GM12878 (cell line): ENCODE data around the gene MGAT4C. TPM values are rescaled to one million over a fixed set of nuclear protein-coding genes. Genes with fewer than 3 reads are reported as not detected.

Source experiments
- ATAC-seq: fragments of 200-7000 bp; cut with Tn5 transposase; 3 replicates; pipeline ENCODE4 v1.9.1; 2020; ENCODE audit warnings: mild to moderate bottlenecking, moderate library complexity
- BruUV-seq: library from RNA; stranded (reverse); fragments of 400-500 nt; replicated peaks from 2 replicates; lab custom pipeline; 2021; lab: Mats Ljungman, UMichigan
- CTCF ChIA-PET: fragments of 300-600 bp; sonication (Branson Sonifier 250); formaldehyde crosslinking; extraction: SDS; loops from one replicate; lab custom pipeline; 2021; ENCODE audit warnings: inconsistent platforms; lab: Yijun Ruan, JAX
- POLR2A ChIA-PET: fragments of 350-600 bp; formaldehyde crosslinking; extraction: SDS; loops from one replicate; lab custom pipeline; 2021; ENCODE audit warnings: inconsistent platforms; lab: Charles Lee
- RAD21 ChIA-PET: fragments of 300-600 bp; sonication (Branson Sonifier 250); formaldehyde crosslinking; loops from one replicate; lab custom pipeline; 2023; ENCODE audit warnings: antibody characterized with exemption; ENCODE audit not compliant: unreplicated experiment; lab: Charles Lee
- SMC1A ChIA-PET: fragments of 300-600 bp; sonication (Branson Sonifier 250); formaldehyde crosslinking; loops from one replicate; lab custom pipeline; 2023; ENCODE audit not compliant: unreplicated experiment, uncharacterized antibody; lab: Charles Lee
- DNase-seq: peaks from one replicate; pipeline ENCODE4 v3.0.0-alpha.2; 2011; ENCODE audit warnings: low read depth, low spot score
- FAIRE-seq: peaks from 3 replicates; lab custom pipeline; 2011; peaks lifted over from hg19 to GRCh38; lab: Jason Lieb, UNC
- H2AFZ ChIP-seq: 2 replicates; pipeline ENCODE4 v1.6.0; 2011; ENCODE audit warnings: low read depth, low read length, control low read depth; ENCODE audit not compliant: control insufficient read depth
- H3K27ac ChIP-seq: 2 replicates; pipeline ENCODE4 v1.5.1; 2011; ENCODE audit warnings: control low read depth; ENCODE audit not compliant: control insufficient read depth, insufficient read depth
- H3K27me3 ChIP-seq, 2 experiments: replicated peaks in 1 of 2; 2 replicates each; pipeline versions ENCODE4 v1.6.0 to v1.6.1; 2011; ENCODE audit warnings: low read length in 1 of 2; ENCODE audit not compliant: control insufficient read depth in 2 of 2, insufficient read depth in 2 of 2
- H3K36me3 ChIP-seq, 2 experiments: 2 replicates each; pipeline ENCODE4 v1.5.1; 2011; ENCODE audit warnings: low read length in 1 of 2; ENCODE audit not compliant: control insufficient read depth in 2 of 2, insufficient read depth in 2 of 2
- H3K4me1 ChIP-seq: 2 replicates; pipeline ENCODE4 v1.6.1; 2011; ENCODE audit warnings: mild to moderate bottlenecking, low read length, moderate library complexity, mixed read lengths; ENCODE audit not compliant: control insufficient read depth, insufficient read depth
- H3K4me2 ChIP-seq: 2 replicates; pipeline ENCODE4 v1.6.0; 2011; ENCODE audit warnings: control low read depth; ENCODE audit not compliant: control insufficient read depth, insufficient read depth
- H3K4me3 ChIP-seq: fragments of 200-600 bp; sonication (generic); 2 replicates; pipeline ENCODE4 v1.5.1; 2016
- H3K79me2 ChIP-seq: 2 replicates; pipeline ENCODE4 v1.6.0; 2011; ENCODE audit warnings: low read length; ENCODE audit not compliant: control insufficient read depth, insufficient read depth
- H3K9ac ChIP-seq: 2 replicates; pipeline ENCODE4 v1.8.0; 2011; ENCODE audit warnings: low read length, control low read depth, mixed read lengths; ENCODE audit not compliant: control insufficient read depth, insufficient read depth
- H3K9me3 ChIP-seq: replicated peaks from 3 replicates; pipeline ENCODE4 v1.5.1; 2011; ENCODE audit warnings: mild to moderate bottlenecking, low read length; ENCODE audit not compliant: control insufficient read depth, insufficient read depth
- H4K20me1 ChIP-seq: 2 replicates; pipeline ENCODE4 v1.6.0; 2011; ENCODE audit not compliant: control insufficient read depth, insufficient read depth
- CHD1 ChIP-seq: IDR thresholded peaks from 2 replicates; pipeline ENCODE4 v1.6.1; 2012; ENCODE audit warnings: low read depth, low read length, improper control_type of control experiment
- EED ChIP-seq: sonication (generic); IDR thresholded peaks from 2 replicates; pipeline ENCODE4 v1.6.1; 2016; ENCODE audit warnings: antibody characterized with exemption, low read depth
- EP300 ChIP-seq, 2 experiments: fragments of 150-350 bp in 1 of 2; IDR thresholded peaks; 2 replicates each; pipeline ENCODE4 v1.6.1; 2011 to 2012; ENCODE audit warnings: low read depth in 2 of 2, low read length in 2 of 2, borderline replicate concordance in 1 of 2, improper control_type of control experiment in 1 of 2, inconsistent platforms in 1 of 2; ENCODE audit not compliant: control insufficient read depth in 1 of 2
- LARP7 ChIP-seq: fragments of 450-650 bp; IDR thresholded peaks from 2 replicates; pipeline ENCODE4 v1.6.1; 2017; ENCODE audit warnings: mild to moderate bottlenecking
- NRF1 ChIP-seq: conservative IDR thresholded peaks from 2 replicates; pipeline ENCODE4 v1.6.1; 2011; ENCODE audit warnings: mild to moderate bottlenecking, low read depth, low read length, improper control_type of control experiment
- POU2F2 ChIP-seq: IDR thresholded peaks from 3 replicates; pipeline ENCODE4 v1.6.1; 2011; ENCODE audit warnings: low read depth, mild to moderate bottlenecking, low read length, borderline replicate concordance
- RBBP5 ChIP-seq: fragments of 200-600 bp; sonication (generic); conservative IDR thresholded peaks from 2 replicates; pipeline ENCODE4 v1.6.1; 2016
- RUNX3 ChIP-seq: IDR thresholded peaks from 2 replicates; pipeline ENCODE4 v1.6.1; 2012; ENCODE audit warnings: low read length, inconsistent platforms
- TCF12 ChIP-seq: IDR thresholded peaks from 2 replicates; pipeline ENCODE4 v1.6.1; 2011; ENCODE audit warnings: low read depth, mild to moderate bottlenecking, low read length
- TCF7 ChIP-seq: IDR thresholded peaks from 2 replicates; pipeline ENCODE4 v1.6.1; 2014; ENCODE audit warnings: antibody characterized with exemption, borderline replicate concordance
- YY1 ChIP-seq: IDR thresholded peaks from 2 replicates; pipeline ENCODE4 v1.6.1; 2011; ENCODE audit warnings: low read depth, mild to moderate bottlenecking, low read length
- ZSCAN29 ChIP-seq: fragments of 450-650 bp; IDR thresholded peaks from 2 replicates; pipeline ENCODE4 v1.6.1; 2017; ENCODE audit warnings: mild to moderate bottlenecking, moderate library complexity
- WGBS: methylation state at CpG from one replicate; pipeline ENCODE4 v1.1.6; 2016; ENCODE audit warnings: low lambda C conversion rate; ENCODE audit not compliant: insufficient replicate concordance, insufficient coverage; ENCODE audit errors: missing lambda C conversion rate; 5-methylcytosine and 5-hydroxymethylcytosine counted together
- in situ Hi-C: fragments of 300-500 bp; cut with MboI; formaldehyde crosslinking; loops from 9 replicates; pipeline ENCODE4 v1.14.3; 2018; ENCODE audit warnings: mixed read lengths
- intact Hi-C: fragments of 100-400 bp; cut with micrococcal nuclease; formaldehyde crosslinking; loops from one replicate; pipeline ENCODE4 v1.14.2; 2022; ENCODE audit not compliant: unreplicated experiment
- polyA plus RNA-seq, 11 experiments: library from polyadenylated mRNA; depleted of rRNA in 4 of 11; unstranded in 6 of 11; stranded (reverse) in 5 of 11; fragments of >200 nt; fragmentation: Nextera tagmentation in 4 of 11; fragmentation: Illumina TruSeq in 1 of 11; extraction: Ambion mirVana in 4 of 11; extraction: Trizol in 1 of 11; gene quantifications; 1 replicate in 1 of 11; 2 replicates in 10 of 11; pipeline versions ENCODE4 v1.2.1 to v1.2.3, GENCODE V29; 2011 to 2016; ENCODE audit warnings: inconsistent platforms in 2 of 11, missing spikeins in 2 of 11, low read depth in 1 of 11
- total RNA-seq, 4 experiments: library from RNA; depleted of rRNA in 3 of 4; stranded (reverse); fragments of >200 nt in 3 of 4; fragmentation: Illumina TruSeq in 1 of 4; extraction: Trizol in 1 of 4; gene quantifications; 2 replicates each; pipeline versions ENCODE4 v1.2.1 to v1.2.3, GENCODE V29; 2013 to 2021
- TF ChIP-seq, protein P1 (sequence below): fragments of 450-650 bp; IDR thresholded peaks from 2 replicates; pipeline ENCODE4 v1.6.1; 2017; ENCODE audit warnings: mild to moderate bottlenecking, moderate library complexity
- TF ChIP-seq, protein P2 (sequence below): fragments of 150-350 bp; IDR thresholded peaks from 2 replicates; pipeline ENCODE4 v1.6.1; 2014; ENCODE audit warnings: mild to moderate bottlenecking, low read depth, low read length
- TF ChIP-seq, protein P3 (sequence below): fragments of 450-650 bp; formaldehyde crosslinking; IDR thresholded peaks from 2 replicates; pipeline ENCODE4 v1.4.0; 2020; ENCODE audit warnings: mild to moderate bottlenecking, moderate library complexity

MGAT4C gene
- total and polyA plus RNA-seq, 10 of the 15 experiments (the other 5 are each of a cell fraction or from before 2014, with no cell fraction given), result not detected

DNA sequence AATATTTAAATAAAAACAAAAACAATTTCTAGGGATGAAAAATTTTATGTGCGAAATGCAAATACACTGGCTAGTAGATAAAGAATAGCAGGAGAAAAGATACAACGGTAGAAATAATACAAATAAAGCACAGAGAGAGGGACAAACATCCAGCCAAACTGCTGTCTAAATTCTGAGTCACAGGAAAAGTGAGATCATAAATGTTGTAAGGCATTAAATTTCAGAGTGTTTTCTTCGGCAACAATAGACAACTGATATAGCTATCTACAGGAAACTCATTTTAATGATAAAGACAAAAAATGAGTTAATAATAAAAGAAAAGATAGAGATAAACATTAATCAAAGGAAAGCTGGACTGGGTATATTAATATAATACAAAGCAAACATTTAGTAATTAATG, 259.9 kb downstream of the MGAT4C start (continued):
- TF ChIP-seq, protein P1, sequence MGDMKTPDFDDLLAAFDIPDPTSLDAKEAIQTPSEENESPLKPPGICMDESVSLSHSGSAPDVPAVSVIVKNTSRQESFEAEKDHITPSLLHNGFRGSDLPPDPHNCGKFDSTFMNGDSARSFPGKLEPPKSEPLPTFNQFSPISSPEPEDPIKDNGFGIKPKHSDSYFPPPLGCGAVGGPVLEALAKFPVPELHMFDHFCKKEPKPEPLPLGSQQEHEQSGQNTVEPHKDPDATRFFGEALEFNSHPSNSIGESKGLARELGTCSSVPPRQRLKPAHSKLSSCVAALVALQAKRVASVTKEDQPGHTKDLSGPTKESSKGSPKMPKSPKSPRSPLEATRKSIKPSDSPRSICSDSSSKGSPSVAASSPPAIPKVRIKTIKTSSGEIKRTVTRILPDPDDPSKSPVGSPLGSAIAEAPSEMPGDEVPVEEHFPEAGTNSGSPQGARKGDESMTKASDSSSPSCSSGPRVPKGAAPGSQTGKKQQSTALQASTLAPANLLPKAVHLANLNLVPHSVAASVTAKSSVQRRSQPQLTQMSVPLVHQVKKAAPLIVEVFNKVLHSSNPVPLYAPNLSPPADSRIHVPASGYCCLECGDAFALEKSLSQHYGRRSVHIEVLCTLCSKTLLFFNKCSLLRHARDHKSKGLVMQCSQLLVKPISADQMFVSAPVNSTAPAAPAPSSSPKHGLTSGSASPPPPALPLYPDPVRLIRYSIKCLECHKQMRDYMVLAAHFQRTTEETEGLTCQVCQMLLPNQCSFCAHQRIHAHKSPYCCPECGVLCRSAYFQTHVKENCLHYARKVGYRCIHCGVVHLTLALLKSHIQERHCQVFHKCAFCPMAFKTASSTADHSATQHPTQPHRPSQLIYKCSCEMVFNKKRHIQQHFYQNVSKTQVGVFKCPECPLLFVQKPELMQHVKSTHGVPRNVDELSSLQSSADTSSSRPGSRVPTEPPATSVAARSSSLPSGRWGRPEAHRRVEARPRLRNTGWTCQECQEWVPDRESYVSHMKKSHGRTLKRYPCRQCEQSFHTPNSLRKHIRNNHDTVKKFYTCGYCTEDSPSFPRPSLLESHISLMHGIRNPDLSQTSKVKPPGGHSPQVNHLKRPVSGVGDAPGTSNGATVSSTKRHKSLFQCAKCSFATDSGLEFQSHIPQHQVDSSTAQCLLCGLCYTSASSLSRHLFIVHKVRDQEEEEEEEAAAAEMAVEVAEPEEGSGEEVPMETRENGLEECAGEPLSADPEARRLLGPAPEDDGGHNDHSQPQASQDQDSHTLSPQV, result no peak
- TF ChIP-seq EP300 (IDR thresholded peaks at IDR 0.05; ENCODE audit: borderline replicate concordance in 1 of 2, control insufficient read depth in 1 of 2, low read depth in 2 of 2, low read length in 2 of 2) (no peak), ZSCAN29 (no peak), CHD1 (no peak), EED (no peak), RUNX3 (no peak), RBBP5 (no peak)
- TF ChIP-seq, protein P2, sequence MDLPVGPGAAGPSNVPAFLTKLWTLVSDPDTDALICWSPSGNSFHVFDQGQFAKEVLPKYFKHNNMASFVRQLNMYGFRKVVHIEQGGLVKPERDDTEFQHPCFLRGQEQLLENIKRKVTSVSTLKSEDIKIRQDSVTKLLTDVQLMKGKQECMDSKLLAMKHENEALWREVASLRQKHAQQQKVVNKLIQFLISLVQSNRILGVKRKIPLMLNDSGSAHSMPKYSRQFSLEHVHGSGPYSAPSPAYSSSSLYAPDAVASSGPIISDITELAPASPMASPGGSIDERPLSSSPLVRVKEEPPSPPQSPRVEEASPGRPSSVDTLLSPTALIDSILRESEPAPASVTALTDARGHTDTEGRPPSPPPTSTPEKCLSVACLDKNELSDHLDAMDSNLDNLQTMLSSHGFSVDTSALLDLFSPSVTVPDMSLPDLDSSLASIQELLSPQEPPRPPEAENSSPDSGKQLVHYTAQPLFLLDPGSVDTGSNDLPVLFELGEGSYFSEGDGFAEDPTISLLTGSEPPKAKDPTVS, result no peak

DNA sequence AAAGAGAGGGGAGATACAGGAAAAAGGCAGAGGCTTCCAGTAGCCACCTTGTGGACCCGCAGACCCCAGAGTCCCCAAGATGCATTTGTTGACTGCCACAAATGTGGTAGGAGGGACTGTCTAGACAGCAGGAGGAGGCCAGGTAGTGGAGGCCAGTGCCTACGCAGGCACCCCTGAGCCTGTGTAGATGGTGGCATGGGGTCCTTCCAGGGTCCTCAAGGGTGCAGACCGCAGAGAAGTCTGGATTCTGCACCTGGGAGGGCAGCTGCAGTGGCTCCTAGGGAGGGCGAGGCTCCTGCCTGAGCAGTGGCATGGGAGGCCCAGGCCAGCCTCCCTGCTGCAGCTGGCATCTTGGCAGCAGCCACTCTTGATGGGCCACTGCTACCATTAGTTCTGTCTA, 262.4 kb downstream of the MGAT4C start:
- no peaks in the 10 kb centered on the region for H3K9me3 ChIP-seq
- in situ Hi-C loops (no loop called here), intact Hi-C loops (no loop called here)
- ATAC-seq (no peak), DNase-seq (no peak), FAIRE-seq (no peak)
- H3K4me2 ChIP-seq, result no peak overlapping the region
- ChIA-PET RAD21 (no interaction called here), CTCF (no interaction called here), SMC1A (no interaction called here), POLR2A (no interaction called here)
- H3K4me3 ChIP-seq, result no peak overlapping the region
- H3K36me3 ChIP-seq, result no peaks in the 10 kb centered on the region
- no TSS peak for BruUV-seq
- H3K4me1 ChIP-seq, result no peaks in the 10 kb centered on the region
- no peaks in the 10 kb centered on the region for H4K20me1 ChIP-seq
- no peaks in the 10 kb centered on the region for H3K27me3 ChIP-seq
- H3K9ac ChIP-seq, result no peak overlapping the region
- no peak overlapping the region for H3K27ac ChIP-seq
- H3K79me2 ChIP-seq, result no peaks in the 10 kb centered on the region
- H2AFZ ChIP-seq, result no peak overlapping the region
- 12% methylated on average over 4 of the region's 4 CpGs for WGBS
- TF ChIP-seq TCF12 (no peak), YY1 (no peak), NRF1 (no peak), LARP7 (no peak), POU2F2 (no peak), TCF7 (no peak)
- TF ChIP-seq, protein P3, sequence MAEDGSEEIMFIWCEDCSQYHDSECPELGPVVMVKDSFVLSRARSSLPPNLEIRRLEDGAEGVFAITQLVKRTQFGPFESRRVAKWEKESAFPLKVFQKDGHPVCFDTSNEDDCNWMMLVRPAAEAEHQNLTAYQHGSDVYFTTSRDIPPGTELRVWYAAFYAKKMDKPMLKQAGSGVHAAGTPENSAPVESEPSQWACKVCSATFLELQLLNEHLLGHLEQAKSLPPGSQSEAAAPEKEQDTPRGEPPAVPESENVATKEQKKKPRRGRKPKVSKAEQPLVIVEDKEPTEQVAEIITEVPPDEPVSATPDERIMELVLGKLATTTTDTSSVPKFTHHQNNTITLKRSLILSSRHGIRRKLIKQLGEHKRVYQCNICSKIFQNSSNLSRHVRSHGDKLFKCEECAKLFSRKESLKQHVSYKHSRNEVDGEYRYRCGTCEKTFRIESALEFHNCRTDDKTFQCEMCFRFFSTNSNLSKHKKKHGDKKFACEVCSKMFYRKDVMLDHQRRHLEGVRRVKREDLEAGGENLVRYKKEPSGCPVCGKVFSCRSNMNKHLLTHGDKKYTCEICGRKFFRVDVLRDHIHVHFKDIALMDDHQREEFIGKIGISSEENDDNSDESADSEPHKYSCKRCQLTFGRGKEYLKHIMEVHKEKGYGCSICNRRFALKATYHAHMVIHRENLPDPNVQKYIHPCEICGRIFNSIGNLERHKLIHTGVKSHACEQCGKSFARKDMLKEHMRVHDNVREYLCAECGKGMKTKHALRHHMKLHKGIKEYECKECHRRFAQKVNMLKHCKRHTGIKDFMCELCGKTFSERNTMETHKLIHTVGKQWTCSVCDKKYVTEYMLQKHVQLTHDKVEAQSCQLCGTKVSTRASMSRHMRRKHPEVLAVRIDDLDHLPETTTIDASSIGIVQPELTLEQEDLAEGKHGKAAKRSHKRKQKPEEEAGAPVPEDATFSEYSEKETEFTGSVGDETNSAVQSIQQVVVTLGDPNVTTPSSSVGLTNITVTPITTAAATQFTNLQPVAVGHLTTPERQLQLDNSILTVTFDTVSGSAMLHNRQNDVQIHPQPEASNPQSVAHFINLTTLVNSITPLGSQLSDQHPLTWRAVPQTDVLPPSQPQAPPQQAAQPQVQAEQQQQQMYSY (CRISPR knock-in tag), result no peak
